Hepatocyte (in vitro differentiated cells): Measurements from ENCODE around the gene IL1RAPL2. TPM values are rescaled to one million over a fixed set of nuclear protein-coding genes. Genes with fewer than 3 reads are reported as not detected.

Source experiments
- DNase-seq: peaks from one replicate; pipeline ENCODE4 v3.0.0-alpha.2; 2016; ENCODE audit warnings: low spot score
- H2AFZ ChIP-seq: fragments of 200-600 bp; sonication (generic); 2 replicates; pipeline ENCODE4 v1.6.0; 2016; ENCODE audit warnings: antibody characterized with exemption, mild to moderate bottlenecking
- H3K27ac ChIP-seq: fragments of 200-600 bp; sonication (generic); 2 replicates; pipeline ENCODE4 v1.5.1; 2016; ENCODE audit warnings: mild to moderate bottlenecking
- H3K27me3 ChIP-seq: fragments of 200-600 bp; sonication (generic); 2 replicates; pipeline ENCODE4 v1.6.1; 2016
- H3K36me3 ChIP-seq: fragments of 200-600 bp; sonication (generic); replicated peaks from 2 replicates; pipeline ENCODE4 v1.5.1; 2016; ENCODE audit warnings: low read depth; ENCODE audit not compliant: insufficient read depth
- H3K4me1 ChIP-seq: fragments of 200-600 bp; sonication (generic); 2 replicates; pipeline ENCODE4 v1.5.1; 2016; ENCODE audit warnings: mild to moderate bottlenecking, moderate library complexity; ENCODE audit not compliant: insufficient read depth
- H3K4me2 ChIP-seq: fragments of 200-600 bp; sonication (generic); 2 replicates; pipeline ENCODE4 v1.6.0; 2016
- H3K4me3 ChIP-seq: fragments of 200-600 bp; sonication (generic); 2 replicates; pipeline ENCODE4 v1.5.1; 2016; ENCODE audit warnings: mild to moderate bottlenecking
- H3K79me2 ChIP-seq: fragments of 200-600 bp; sonication (generic); 2 replicates; pipeline ENCODE4 v1.6.0; 2017; ENCODE audit warnings: mild to moderate bottlenecking
- H3K9me2 ChIP-seq: fragments of 200-600 bp; sonication (generic); replicated peaks from 2 replicates; pipeline ENCODE4 v1.6.0; 2017; ENCODE audit warnings: mild to moderate bottlenecking; ENCODE audit not compliant: insufficient read depth
- H3K9me3 ChIP-seq: fragments of 200-600 bp; sonication (generic); 2 replicates; pipeline ENCODE4 v1.5.1; 2016; ENCODE audit warnings: low read depth, mild to moderate bottlenecking
- H4K20me1 ChIP-seq: fragments of 200-600 bp; sonication (generic); 2 replicates; pipeline ENCODE4 v1.6.0; 2016; ENCODE audit warnings: mild to moderate bottlenecking; ENCODE audit not compliant: insufficient read depth, poor library complexity, severe bottlenecking
- CTCF ChIP-seq: fragments of 200-600 bp; sonication (generic); IDR thresholded peaks from 2 replicates; pipeline ENCODE4 v1.5.1; 2016; ENCODE audit warnings: antibody characterized with exemption, mild to moderate bottlenecking; ENCODE audit not compliant: poor library complexity
- EZH2 ChIP-seq: fragments of 200-600 bp; sonication (generic); IDR thresholded peaks from 2 replicates; pipeline ENCODE4 v1.6.1; 2016; ENCODE audit warnings: antibody characterized with exemption, mild to moderate bottlenecking, borderline replicate concordance
- EZH2phosphoT487 ChIP-seq: fragments of 200-600 bp; sonication (generic); IDR thresholded peaks from one replicate; pipeline ENCODE4 v1.6.1; 2018; ENCODE audit warnings: antibody characterized with exemption, mild to moderate bottlenecking, low read depth, moderate library complexity; ENCODE audit not compliant: unreplicated experiment, severe bottlenecking
- WGBS: methylation state at CpG from one replicate; pipeline ENCODE4 v1.1.6; 2016; ENCODE audit warnings: low lambda C conversion rate; ENCODE audit errors: missing lambda C conversion rate; 5-methylcytosine and 5-hydroxymethylcytosine counted together
- polyA plus RNA-seq: library from polyadenylated mRNA; unstranded; fragments of >200 nt; fragmentation: Nextera tagmentation; extraction: Ambion mirVana; gene quantifications from 2 replicates; pipeline ENCODE4 v1.2.1, GENCODE V29; 2016
- total RNA-seq: library from RNA; depleted of rRNA; stranded (reverse); fragments of >200 nt; gene quantifications from 2 replicates; pipeline ENCODE4 v1.2.3, GENCODE V29; 2014

The IL1RAPL2 gene
- total and polyA plus RNA-seq, 2 experiments from 2014 or later: 0.40 TPM; not detected in 1

- Histone ChIP-seq H3K27me3 (no peaks in the 10 kb centered on the region), H3K36me3 (no peaks in the 10 kb centered on the region), H3K79me2 (no peaks in the 10 kb centered on the region), H4K20me1 (no peaks in the 10 kb centered on the region), H3K4me3 (no peak overlapping the region), H3K4me1 (no peaks in the 10 kb centered on the region), H3K9me2 (no peaks in the 10 kb centered on the region), H3K9me3 (no peaks in the 10 kb centered on the region), H3K27ac (no peak overlapping the region), H2AFZ (no peak overlapping the region), H3K4me2 (no peak overlapping the region)
- DNase-seq: no peak
- WGBS: 77% methylated on average over 1 of the region's 1 CpG
- TF ChIP-seq CTCF: no peak
- no peak for TF ChIP-seq EZH2
- TF ChIP-seq EZH2phosphoT487: no peak
Observed at GRCh38 chrX:105725228-105725627, 1159.2 kb downstream of the IL1RAPL2 start.

DNA sequence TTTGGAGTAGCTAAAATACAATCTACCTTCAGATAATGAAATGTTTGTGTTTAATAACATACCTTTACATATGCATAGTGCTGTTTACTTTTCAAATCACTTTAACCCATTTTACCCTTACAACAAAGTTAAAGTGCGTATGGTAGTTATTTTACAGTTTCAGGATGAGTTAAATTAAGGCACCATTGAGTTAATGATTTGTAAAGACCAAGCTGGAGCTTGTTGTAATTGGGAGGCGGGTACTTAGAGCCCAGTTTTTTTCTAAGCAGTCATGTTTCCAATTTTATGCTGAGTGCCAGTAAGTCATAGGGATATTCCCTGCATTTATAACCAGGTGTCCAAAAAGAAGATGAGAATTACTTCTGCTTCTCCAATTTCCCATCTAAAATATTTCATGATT lies 1172.2 kb downstream of the IL1RAPL2 start:
- H4K20me1 ChIP-seq: no peaks in the 10 kb centered on the region
- no peak for TF ChIP-seq EZH2
- no peak for TF ChIP-seq CTCF
- no peak for TF ChIP-seq EZH2phosphoT487
- no peaks in the 10 kb centered on the region for H3K4me1 ChIP-seq
- DNase-seq: no peak
- H3K4me2 ChIP-seq: no peak overlapping the region
- H3K79me2 ChIP-seq: no peaks in the 10 kb centered on the region
- no peaks in the 10 kb centered on the region for H3K27me3 ChIP-seq
- H3K27ac ChIP-seq: no peak overlapping the region
- H3K9me2 ChIP-seq: no peaks in the 10 kb centered on the region
- H3K36me3 ChIP-seq: no peaks in the 10 kb centered on the region
- no peaks in the 10 kb centered on the region for H3K9me3 ChIP-seq
- H2AFZ ChIP-seq: no peak overlapping the region
- WGBS: 49% methylated on average over 2 of the region's 2 CpGs
- H3K4me3 ChIP-seq: no peak overlapping the region

GRCh38 chrX:105744291-105744690 lies 1178.3 kb downstream of the IL1RAPL2 start:
- Histone ChIP-seq H3K9me3 (no peaks in the 10 kb centered on the region), H3K27ac (no peak overlapping the region), H3K27me3 (no peaks in the 10 kb centered on the region), H2AFZ (no peak overlapping the region), H3K9me2 (no peaks in the 10 kb centered on the region), H3K4me3 (no peak overlapping the region), H4K20me1 (no peaks in the 10 kb centered on the region), H3K36me3 (no peaks in the 10 kb centered on the region), H3K4me2 (no peak overlapping the region), H3K79me2 (no peaks in the 10 kb centered on the region), H3K4me1 (no peaks in the 10 kb centered on the region)
- TF ChIP-seq EZH2phosphoT487: no peak
- no peak for TF ChIP-seq CTCF
- TF ChIP-seq EZH2: no peak
- no peak for DNase-seq

- H2AFZ ChIP-seq: no peak overlapping the region
- H3K9me3 ChIP-seq: no peaks in the 10 kb centered on the region
- no peak overlapping the region for H3K4me3 ChIP-seq
- H3K27ac ChIP-seq: no peak overlapping the region
- no peaks in the 10 kb centered on the region for H3K4me1 ChIP-seq
- no peaks in the 10 kb centered on the region for H3K9me2 ChIP-seq
- 54% methylated on average over 2 of the region's 2 CpGs for WGBS
- DNase-seq: no peak
- no peak overlapping the region for H3K4me2 ChIP-seq
- H4K20me1 ChIP-seq: no peaks in the 10 kb centered on the region
- no peak for TF ChIP-seq CTCF
- no peak for TF ChIP-seq EZH2phosphoT487
- no peak for TF ChIP-seq EZH2
- no peaks in the 10 kb centered on the region for H3K36me3 ChIP-seq
- H3K27me3 ChIP-seq: no peaks in the 10 kb centered on the region
- no peaks in the 10 kb centered on the region for H3K79me2 ChIP-seq
Observed at GRCh38 chrX:105744946-105745345, 1178.9 kb downstream of the IL1RAPL2 start.
